Neural progenitor cell (in vitro differentiated cells): ENCODE data around the gene FUT3.
A peak's percentile ranks its signal among the peaks of the same experiment; 100 is the strongest.

Experiments used
- CTCF ChIP-seq: fragments of 200-600 bp; sonication (generic); IDR thresholded peaks from 2 replicates; pipeline ENCODE4 v1.5.1; 2017; ENCODE audit warnings: antibody characterized with exemption, mild to moderate bottlenecking
- EZH2phosphoT487 ChIP-seq: fragments of 200-600 bp; sonication (generic); IDR thresholded peaks from 2 replicates; pipeline ENCODE4 v1.6.1; 2017; ENCODE audit warnings: antibody characterized with exemption

DNA sequence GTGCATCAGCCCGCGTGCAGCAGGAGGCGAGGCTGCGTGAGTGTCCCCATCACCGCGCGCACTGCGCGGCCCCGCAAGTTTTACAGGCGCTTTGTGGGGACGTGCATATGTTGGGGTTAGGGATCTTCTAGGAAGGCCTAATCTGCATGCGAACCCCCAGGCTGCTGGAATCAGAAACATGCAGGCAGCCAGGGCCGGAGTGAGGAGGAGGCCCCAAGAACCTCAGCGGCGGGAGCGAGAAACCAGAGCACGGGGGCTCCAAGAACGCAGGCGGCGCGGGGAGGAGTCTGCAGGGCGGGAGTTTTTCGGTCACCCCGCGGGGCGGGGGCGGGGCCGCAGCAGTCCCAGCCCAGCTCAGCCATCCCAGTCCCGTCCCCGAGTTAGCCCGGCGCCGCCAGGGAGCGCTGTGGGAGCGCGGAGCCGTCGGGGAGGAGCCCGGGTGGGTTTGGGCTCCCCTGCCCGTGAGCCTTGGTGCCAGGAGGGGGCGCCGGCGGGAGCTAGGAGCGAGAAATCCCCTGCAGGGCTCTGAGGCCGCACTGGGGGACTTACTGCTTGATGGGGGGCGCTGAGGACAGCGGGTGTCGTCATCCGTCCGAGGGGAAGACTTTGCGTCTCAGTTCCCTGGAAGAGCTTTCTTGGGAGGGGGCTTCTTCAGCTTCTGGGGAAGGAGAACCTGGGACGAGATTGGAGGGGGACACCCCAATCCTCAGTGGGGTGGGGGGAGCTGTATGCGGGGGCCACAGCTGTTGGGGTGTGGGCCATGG, 47.3 kb downstream of the FUT3 start:
- peak; percentile 98 for TF ChIP-seq CTCF
- no peak for TF ChIP-seq EZH2phosphoT487
